ENCODE data around the gene DNAJC30.

Gene DNAJC30

DNA sequence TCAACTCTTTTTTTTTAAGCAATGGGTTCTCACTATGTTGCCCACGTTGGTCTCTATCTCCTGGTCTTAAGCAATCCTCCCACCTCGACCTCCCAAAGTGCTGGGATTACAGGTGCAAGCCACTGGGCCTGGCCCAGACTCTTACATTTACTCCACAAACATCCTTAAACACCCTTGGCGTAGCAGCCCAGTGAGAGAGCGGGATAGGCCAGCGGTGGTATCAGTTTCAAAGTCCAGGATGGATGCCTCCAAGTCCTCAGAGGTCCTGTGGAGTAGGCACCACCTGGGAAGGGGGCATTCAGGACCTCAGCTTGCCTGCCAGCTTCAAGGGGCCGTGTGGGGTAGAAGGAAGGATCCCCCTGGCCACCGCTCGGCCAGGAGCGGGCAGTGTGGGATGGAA, 33.7 kb downstream of the DNAJC30 start:
- no peak for DNase-seq (ENCODE audit: low read depth in 2 of 2)

DNA sequence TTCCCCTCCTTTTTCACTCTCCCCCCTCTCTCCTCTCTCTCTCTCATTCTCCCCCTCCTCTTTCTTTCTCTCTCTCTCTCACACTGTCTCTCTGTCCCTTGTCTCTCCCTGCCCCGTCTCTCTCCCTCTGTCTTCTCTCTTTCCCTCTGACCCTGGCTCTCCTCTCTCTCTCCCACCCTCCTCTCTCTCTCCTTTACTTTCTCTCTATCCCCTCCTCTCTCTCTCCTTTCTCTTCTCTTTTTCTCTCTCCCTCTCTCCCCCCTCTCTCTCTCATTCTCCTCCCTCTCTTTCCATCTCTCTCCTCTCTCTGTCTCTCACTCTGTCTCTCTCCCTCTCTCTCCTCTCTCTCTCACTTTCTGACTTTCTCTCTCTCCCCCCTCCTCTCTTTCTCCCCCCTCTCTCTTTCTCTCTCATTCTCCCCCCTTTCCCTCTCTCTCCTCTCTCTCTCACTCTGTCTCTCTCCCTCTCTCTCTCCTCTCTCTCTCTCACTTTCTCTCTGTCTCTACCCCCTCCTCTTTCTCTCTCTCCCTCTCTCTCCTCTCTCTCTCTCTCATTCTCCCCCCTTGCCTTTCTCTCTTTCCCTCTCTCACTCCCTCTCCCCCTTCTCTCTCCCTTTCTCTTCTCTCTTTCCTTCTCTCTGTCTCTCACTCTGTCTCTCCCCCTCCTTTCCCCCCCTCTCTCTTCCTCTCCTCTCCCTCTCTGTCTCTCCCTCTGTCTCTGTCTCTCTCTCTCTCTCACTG, 34.5 kb downstream of the DNAJC30 start:
- no peak for DNase-seq (ENCODE audit: low read depth in 2 of 2)

GRCh38 chr7:73647725-73648592, 35.3 kb downstream of the DNAJC30 start:
- DNase-seq (ENCODE audit: low read depth in 2 of 2): no peak

GRCh38 chr7:73646785-73647724, 36.2 kb downstream of the DNAJC30 start:
- no peak for DNase-seq (ENCODE audit: low read depth in 2 of 2)

GRCh38 chr7:73645643-73646174, 37.5 kb downstream of the DNAJC30 start:
- no peak for DNase-seq (ENCODE audit: low read depth in 2 of 2)

DNA sequence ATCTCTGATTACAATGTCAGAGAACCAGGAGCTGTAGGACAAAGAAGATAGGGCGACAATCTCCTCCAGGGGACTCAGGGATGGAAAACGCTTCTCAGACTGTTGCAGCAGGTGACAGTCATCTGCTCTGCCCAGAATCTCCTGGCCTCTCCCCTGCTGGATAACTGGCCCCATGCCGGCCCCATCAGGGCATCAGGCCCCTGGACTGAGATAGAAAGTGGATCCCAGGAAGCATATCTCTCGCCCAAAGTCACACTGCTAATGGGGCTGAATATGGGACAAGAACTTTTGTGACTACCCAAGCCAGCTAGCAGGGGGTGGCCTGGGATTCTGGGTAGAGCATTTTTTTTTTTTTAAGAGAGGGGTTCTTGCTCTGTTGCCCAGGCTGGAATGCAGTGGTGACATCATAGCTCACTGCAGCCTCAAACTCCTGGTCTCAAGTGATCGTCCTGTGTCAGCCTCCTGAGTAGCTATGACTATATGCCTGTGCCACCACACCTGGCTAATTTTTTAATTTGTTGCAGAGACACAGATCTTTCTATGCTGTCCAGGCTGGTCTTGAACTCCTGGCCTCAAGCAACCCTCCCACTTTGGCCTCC, 38.5 kb downstream of the DNAJC30 start:
- DNase-seq (ENCODE audit: low read depth in 2 of 2): no peak

DNA sequence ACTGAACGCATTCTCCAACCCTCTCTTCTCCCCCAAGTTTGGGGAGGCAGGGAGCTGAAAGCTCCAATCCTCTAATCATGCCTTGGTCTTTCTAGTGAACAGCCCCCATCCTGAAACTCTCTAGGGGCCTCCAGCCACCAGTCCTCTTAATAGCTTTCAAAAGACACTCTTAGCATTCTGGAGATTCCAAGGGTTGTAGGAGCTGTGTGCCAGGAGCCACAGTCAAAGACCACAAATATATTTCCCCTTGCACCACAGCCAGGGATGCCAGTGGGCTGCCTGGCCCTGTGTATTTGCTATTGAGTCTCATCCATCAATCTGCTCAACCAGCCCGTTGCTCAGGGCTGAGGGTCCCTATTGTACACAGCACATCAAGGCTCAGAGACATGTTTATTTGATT, 40.4 kb downstream of the DNAJC30 start:
- no peak for DNase-seq (ENCODE audit: low read depth in 2 of 2)

DNA sequence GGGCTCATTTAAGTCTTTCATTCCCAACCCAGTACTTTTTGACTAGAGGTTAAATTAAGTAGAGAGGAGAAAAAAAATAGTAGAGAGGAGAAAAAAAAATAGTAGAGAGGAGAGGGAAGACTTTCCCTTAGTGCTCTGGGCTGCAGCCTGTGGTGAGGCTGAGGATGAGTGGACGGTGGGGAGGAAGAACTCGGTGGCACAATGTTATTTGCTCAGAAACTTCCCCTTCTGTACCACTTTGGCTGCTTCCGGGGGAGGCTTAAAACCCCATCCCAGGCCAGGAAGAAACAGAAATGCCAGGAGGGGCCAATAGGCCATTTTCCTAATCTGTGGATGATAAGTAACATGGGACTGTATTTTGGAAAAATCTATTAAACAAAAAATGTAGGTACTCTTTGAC, 44.3 kb downstream of the DNAJC30 start:
- no peak for DNase-seq (ENCODE audit: low read depth in 2 of 2)

DNA sequence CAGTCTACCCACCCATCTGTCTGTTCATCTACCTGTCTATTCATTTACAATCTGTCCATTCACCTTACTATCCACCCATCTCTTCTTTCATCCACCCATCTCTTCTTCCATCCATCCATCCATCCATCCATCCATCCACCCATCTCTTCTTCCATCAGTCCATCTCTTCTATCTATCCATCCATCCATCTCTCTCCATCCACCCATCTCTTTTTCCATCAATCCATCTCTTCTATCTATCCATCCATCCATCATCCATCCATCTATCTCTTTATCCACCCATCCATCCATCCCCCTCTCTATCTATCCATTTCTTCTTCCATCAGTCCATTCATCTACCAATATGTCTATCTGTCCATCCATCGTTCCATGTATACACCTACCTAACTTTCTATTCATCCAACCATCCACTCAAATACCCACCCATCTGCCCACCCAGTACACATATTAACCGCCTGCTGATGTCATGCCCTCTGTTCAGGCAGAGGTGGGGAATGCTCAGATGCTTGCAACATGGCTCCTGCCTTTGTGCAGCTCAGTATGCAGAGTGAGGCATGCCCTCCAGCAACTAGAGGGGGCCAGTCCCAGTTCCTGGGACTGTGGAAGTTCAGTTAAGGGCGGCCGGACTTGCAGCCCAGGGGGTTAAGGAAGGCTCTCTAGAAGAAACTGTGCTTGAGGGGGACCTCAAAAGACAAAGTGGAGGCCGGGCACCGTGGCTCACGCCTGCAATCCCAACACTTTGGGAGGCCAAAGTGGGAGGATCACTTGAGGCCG, 47.6 kb downstream of the DNAJC30 start:
- no peak for DNase-seq (ENCODE audit: low read depth in 2 of 2)

GRCh38 chr7:73633844-73634243, 49.4 kb downstream of the DNAJC30 start:
- no peak for DNase-seq (ENCODE audit: low read depth in 2 of 2)

- DNase-seq (ENCODE audit: low read depth in 2 of 2): no peak
These were observed 49.9 kb downstream of the DNAJC30 start for GRCh38 chr7:73633323-73633722.

DNA sequence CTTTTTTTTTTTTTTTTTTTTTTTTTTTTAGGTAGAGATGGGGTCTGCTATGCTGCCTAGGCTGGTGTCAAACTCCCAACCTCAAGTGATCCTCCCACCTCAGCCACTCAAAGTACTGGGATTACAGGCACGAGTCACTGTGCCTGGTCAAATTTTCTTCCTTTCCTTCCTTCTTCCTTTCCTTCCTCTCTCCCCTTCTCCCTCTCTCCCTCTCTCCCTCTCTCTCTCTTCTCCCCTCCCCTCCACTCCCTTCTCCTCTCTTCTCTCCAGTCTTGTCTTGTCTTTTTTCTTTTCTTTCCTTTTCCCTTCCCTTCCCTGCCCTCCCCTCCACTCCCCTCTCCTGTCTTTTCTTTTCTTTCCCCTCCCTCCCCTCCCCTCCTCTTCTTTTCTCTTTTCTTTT, 51.7 kb downstream of the DNAJC30 start:
- DNase-seq (ENCODE audit: low read depth in 2 of 2): no peak

Measured in stimulated activated CD4-positive, alpha-beta T cell treated with anti-CD3 and anti-CD28 coated beads, Interleukin-15, amount 100 ng/mL, for 48 hours (primary cell).